ENCODE data around the gene EXOC3. TPM values are rescaled to one million over a fixed set of nuclear protein-coding genes. Genes with fewer than 3 reads are reported as not detected.

EXOC3 gene
- total and polyA plus RNA-seq, 2 of the 8 experiments (the other 6 are each of a cell fraction or from before 2014, with no cell fraction given): 14.4 to 30.0 TPM

DNA sequence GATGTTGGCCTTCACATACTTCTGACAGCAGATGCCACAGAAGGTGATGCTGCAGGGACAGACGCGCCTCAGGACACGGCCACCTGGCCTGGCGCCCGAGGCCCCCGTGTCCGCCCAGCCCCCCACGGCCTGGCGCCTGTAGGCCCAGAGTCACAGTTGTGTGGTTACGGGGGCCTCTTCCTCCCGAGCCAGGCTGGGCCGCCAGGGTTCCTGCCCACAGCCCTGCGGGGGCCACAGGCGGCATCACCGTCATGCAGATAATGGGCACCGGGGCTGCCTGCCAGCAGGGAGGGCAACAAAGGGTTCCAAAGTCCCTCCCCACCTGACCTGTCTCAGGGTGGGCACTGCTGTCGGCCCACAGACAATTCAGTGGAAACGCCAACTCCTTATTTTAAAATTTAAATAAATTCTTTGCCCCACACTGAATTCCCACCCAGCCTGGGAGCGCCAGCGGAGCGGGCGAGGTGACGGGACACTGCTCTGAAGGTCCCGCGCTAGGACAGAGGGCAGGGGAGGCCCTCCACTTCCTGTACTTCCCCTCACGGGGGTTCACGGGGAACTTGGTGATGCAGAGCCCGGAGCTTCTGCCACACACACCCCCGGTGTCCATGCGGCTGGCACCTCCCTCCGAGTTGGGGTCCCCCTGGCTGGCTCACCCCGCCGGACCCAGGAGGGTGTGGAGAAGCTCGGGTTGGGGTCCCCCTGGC is 40.6 kb downstream of the EXOC3 start:
- no peaks in the 10 kb centered on the region for H3K79me2 ChIP-seq (ENCODE audit: control insufficient read depth in 1 of 2, insufficient read depth in 2 of 2, low read length in 2 of 2)
- no peak overlapping the region for H3K4me3 ChIP-seq (ENCODE audit: extremely low read depth in 1 of 4, insufficient read depth in 2 of 4, low read depth in 3 of 4, low read length in 4 of 4)
- H2BK20ac ChIP-seq (ENCODE audit: low read length): no peak overlapping the region
- DNase-seq (ENCODE audit: low read depth in 1 of 2, low spot score in 2 of 2) (no peak), FAIRE-seq (no peak)
- H3K9ac ChIP-seq (replicated peaks in 1 of 4; ENCODE audit: extremely low read depth in 1 of 4, low read depth in 3 of 4, low read length in 3 of 4): no peak overlapping the region
- no peak overlapping the region for H3K4ac ChIP-seq (replicated peaks; ENCODE audit: insufficient read length, low read depth, low read length)
- no peaks in the 10 kb centered on the region for H3K23me2 ChIP-seq (ENCODE audit: low read depth, low read length)
- no peak overlapping the region for H2AK5ac ChIP-seq (ENCODE audit: low read depth, low read length)
- no peak overlapping the region for H3K18ac ChIP-seq (ENCODE audit: extremely low read depth, low read length)
- no peak overlapping the region for H3K23ac ChIP-seq (ENCODE audit: insufficient read length)
- H3K36me3 ChIP-seq (ENCODE audit: control insufficient read depth in 2 of 4, insufficient read depth in 4 of 4, low read length in 3 of 4): no peaks in the 10 kb centered on the region
- no peaks in the 10 kb centered on the region for H3K4me1 ChIP-seq (replicated peaks in 1 of 4; ENCODE audit: control insufficient read depth in 3 of 4, insufficient read depth in 4 of 4, low read length in 3 of 4)
- H3K56ac ChIP-seq (replicated peaks; ENCODE audit: insufficient read length, low read depth, low read length): no peak overlapping the region
- no peaks in the 10 kb centered on the region for H3K9me3 ChIP-seq (ENCODE audit: insufficient read depth in 2 of 2, low read depth in 1 of 2, low read length in 1 of 2)
- H2BK12ac ChIP-seq (ENCODE audit: low read depth, low read length): no peak overlapping the region
- ChIA-PET CTCF (ENCODE audit: partially characterized antibody) (no interaction called here), POLR2A (ENCODE audit: partially characterized antibody) (no interaction called here)
- H3K79me1 ChIP-seq (ENCODE audit: low read depth, low read length): no peaks in the 10 kb centered on the region
- peaks cover 0 to 1% of the 10 kb centered on the region in 2 experiments for H4K20me1 ChIP-seq (replicated peaks in 1 of 2; ENCODE audit: control insufficient read depth in 1 of 2, insufficient read depth in 2 of 2, low read length in 2 of 2)
- no peak overlapping the region for H4K5ac ChIP-seq (ENCODE audit: insufficient read length, low read depth, low read length)
- H2BK120ac ChIP-seq (replicated peaks; ENCODE audit: low read depth, low read length): no peak overlapping the region
- 95% methylated on average over 30 of the region's 34 CpGs; no CpG with 5 or more reads in 1 of the 2 experiments for WGBS, 2 experiments (ENCODE audit: extremely low coverage in 1 of 2, insufficient coverage in 1 of 2, insufficient read length in 1 of 2, insufficient replicate concordance in 2 of 2, low coverage in 1 of 2, low lambda C conversion rate in 2 of 2, missing lambda C conversion rate in 1 of 2)
- no peak overlapping the region for H3K27ac ChIP-seq (ENCODE audit: low read depth, low read length)
- no peak for TF ChIP-seq SP4 (IDR thresholded peaks at IDR 0.05; ENCODE audit: low read length)
- no peak for TF ChIP-seq SIRT6 (IDR thresholded peaks at IDR 0.05; ENCODE audit: low read length)
- TF ChIP-seq, protein P1, sequence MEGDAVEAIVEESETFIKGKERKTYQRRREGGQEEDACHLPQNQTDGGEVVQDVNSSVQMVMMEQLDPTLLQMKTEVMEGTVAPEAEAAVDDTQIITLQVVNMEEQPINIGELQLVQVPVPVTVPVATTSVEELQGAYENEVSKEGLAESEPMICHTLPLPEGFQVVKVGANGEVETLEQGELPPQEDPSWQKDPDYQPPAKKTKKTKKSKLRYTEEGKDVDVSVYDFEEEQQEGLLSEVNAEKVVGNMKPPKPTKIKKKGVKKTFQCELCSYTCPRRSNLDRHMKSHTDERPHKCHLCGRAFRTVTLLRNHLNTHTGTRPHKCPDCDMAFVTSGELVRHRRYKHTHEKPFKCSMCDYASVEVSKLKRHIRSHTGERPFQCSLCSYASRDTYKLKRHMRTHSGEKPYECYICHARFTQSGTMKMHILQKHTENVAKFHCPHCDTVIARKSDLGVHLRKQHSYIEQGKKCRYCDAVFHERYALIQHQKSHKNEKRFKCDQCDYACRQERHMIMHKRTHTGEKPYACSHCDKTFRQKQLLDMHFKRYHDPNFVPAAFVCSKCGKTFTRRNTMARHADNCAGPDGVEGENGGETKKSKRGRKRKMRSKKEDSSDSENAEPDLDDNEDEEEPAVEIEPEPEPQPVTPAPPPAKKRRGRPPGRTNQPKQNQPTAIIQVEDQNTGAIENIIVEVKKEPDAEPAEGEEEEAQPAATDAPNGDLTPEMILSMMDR (IDR thresholded peaks at IDR 0.05; ENCODE audit: control extremely low read depth in 1 of 3, insufficient read depth in 1 of 3, low read depth in 1 of 3, low read length in 3 of 3): no peak
- TF ChIP-seq RAD21 (IDR thresholded peaks at IDR 0.05 in 1 of 2, conservative IDR thresholded peaks at IDR 0.05 in 1 of 2; ENCODE audit: low read depth in 2 of 2, low read length in 2 of 2): no peak
- TF ChIP-seq SP1 (IDR thresholded peaks at IDR 0.05; ENCODE audit: low read depth, low read length): no peak
- no peak for TF ChIP-seq TBP (IDR thresholded peaks at IDR 0.05; ENCODE audit: low read depth, low read length)
- no peak overlapping the region for H2BK5ac ChIP-seq (ENCODE audit: low read depth, low read length)
- no peak overlapping the region for H4K91ac ChIP-seq (replicated peaks; ENCODE audit: insufficient read length, low read length)
- H2AFZ ChIP-seq (ENCODE audit: low read length): no peak overlapping the region
- H3K27me3 ChIP-seq (replicated peaks in 1 of 4; ENCODE audit: control insufficient read depth in 3 of 4, extremely low read depth in 1 of 4, insufficient read depth in 3 of 4, low read length in 3 of 4): no peaks in the 10 kb centered on the region; a peak in 1 of 7 replicates
- H3K14ac ChIP-seq (ENCODE audit: insufficient read length): no peak overlapping the region
- H4K8ac ChIP-seq (ENCODE audit: extremely low read depth, insufficient read depth, low read length): no peak overlapping the region; the same call in 1 of the 2 replicates
- no peak overlapping the region for H2BK15ac ChIP-seq (ENCODE audit: low read length)
- H3K4me2 ChIP-seq (ENCODE audit: insufficient read depth in 1 of 2, low read depth in 2 of 2, low read length in 2 of 2): no peak overlapping the region
